Keratinocyte (primary cell): ENCODE measurements around the gene WDR83. TPM values are rescaled to one million over a fixed set of nuclear protein-coding genes. Genes with fewer than 3 reads are reported as not detected.

Source experiments
- DNase-seq: peaks from one replicate; pipeline ENCODE4 v3.0.0-alpha.2; 2011; ENCODE audit warnings: low read depth, missing footprints, low spot score
- FAIRE-seq: peaks from 2 replicates; lab custom pipeline; 2011; peaks lifted over from hg19 to GRCh38; lab: Jason Lieb, UNC
- H2AFZ ChIP-seq: 2 replicates; pipeline ENCODE4 v1.6.0; 2012; ENCODE audit warnings: low read length, control low read depth, inconsistent platforms; ENCODE audit not compliant: control insufficient read depth
- H3K27ac ChIP-seq: 2 replicates; pipeline ENCODE4 v1.5.1; 2011; ENCODE audit warnings: low read length; ENCODE audit not compliant: control insufficient read depth, insufficient read depth
- H3K27me3 ChIP-seq: 3 replicates; pipeline ENCODE4 v1.6.0; 2011; ENCODE audit warnings: low read length; ENCODE audit not compliant: control insufficient read depth, insufficient read depth; ENCODE audit errors: extremely low read depth
- H3K36me3 ChIP-seq, 2 experiments: 2 replicates in 1 of 2; 3 replicates in 1 of 2; pipeline ENCODE4 v1.5.1; 2011; ENCODE audit warnings: low read length in 2 of 2, mild to moderate bottlenecking in 1 of 2; ENCODE audit not compliant: control insufficient read depth in 2 of 2, insufficient read depth in 2 of 2; ENCODE audit errors: extremely low read depth in 1 of 2
- H3K4me1 ChIP-seq: 3 replicates; pipeline ENCODE4 v1.5.1; 2011; ENCODE audit warnings: low read length; ENCODE audit not compliant: control insufficient read depth, insufficient read depth; ENCODE audit errors: extremely low read depth
- H3K4me2 ChIP-seq: 3 replicates; pipeline ENCODE4 v1.6.0; 2011; ENCODE audit warnings: low read depth, low read length; ENCODE audit not compliant: control insufficient read depth, insufficient read depth; ENCODE audit errors: extremely low read depth
- H3K4me3 ChIP-seq, 3 experiments: fragments of 200-600 bp in 1 of 3; sonication (generic) in 1 of 3; 2 replicates in 2 of 3; 3 replicates in 1 of 3; pipeline ENCODE4 v1.5.1; 2011 to 2016; ENCODE audit warnings: low read length in 3 of 3, mild to moderate bottlenecking in 3 of 3, control low read depth in 2 of 3, inconsistent platforms in 1 of 3, low read depth in 1 of 3, mixed read lengths in 1 of 3, mixed run types in 1 of 3, moderate library complexity in 1 of 3; ENCODE audit not compliant: control insufficient read depth in 2 of 3, insufficient read depth in 2 of 3; ENCODE audit errors: extremely low read depth in 1 of 3
- H3K79me2 ChIP-seq: 2 replicates; pipeline ENCODE4 v1.6.0; 2012; ENCODE audit warnings: low read length; ENCODE audit not compliant: control insufficient read depth, insufficient read depth
- H3K9ac ChIP-seq: 3 replicates; pipeline ENCODE4 v1.6.0; 2011; ENCODE audit warnings: low read length; ENCODE audit not compliant: control insufficient read depth, insufficient read depth; ENCODE audit errors: extremely low read depth
- H3K9me1 ChIP-seq: 3 replicates; pipeline ENCODE4 v1.6.0; 2011; ENCODE audit warnings: low read length; ENCODE audit not compliant: control insufficient read depth, insufficient read depth; ENCODE audit errors: extremely low read depth
- H3K9me3 ChIP-seq: 2 replicates; pipeline ENCODE4 v1.5.1; 2012; ENCODE audit warnings: low read depth, low read length; ENCODE audit not compliant: control insufficient read depth
- H4K20me1 ChIP-seq: 3 replicates; pipeline ENCODE4 v1.6.0; 2011; ENCODE audit warnings: low read length; ENCODE audit not compliant: control insufficient read depth, insufficient read depth; ENCODE audit errors: extremely low read depth
- EZH2 ChIP-seq: IDR thresholded peaks from one replicate; pipeline ENCODE4 v1.6.1; 2012; ENCODE audit warnings: inconsistent platforms, mild to moderate bottlenecking, low read length, moderate library complexity
- dilution Hi-C: fragments of 300-500 bp; cut with MboI; formaldehyde crosslinking; loops from one replicate; pipeline ENCODE4 v1.7.0; 2020; ENCODE audit warnings: low sequenced_read_pairs; ENCODE audit not compliant: extremely low pct_ligation_motif_present
- polyA plus RNA-seq, 5 experiments: library from polyadenylated mRNA; depleted of rRNA in 3 of 5; stranded (reverse) in 3 of 5; stranded (forward) in 1 of 5; unstranded in 1 of 5; fragments of >200 nt; gene quantifications; 1 replicate in 1 of 5; 2 replicates in 3 of 5; 3 replicates in 1 of 5; pipeline versions ENCODE4 v1.2.1 to v1.2.3, GENCODE V29; 2011 to 2012; ENCODE audit warnings: missing spikeins in 2 of 5, low read depth in 1 of 5, low replicate concordance in 1 of 5
- TF ChIP-seq, protein P1 (sequence below), 3 experiments: IDR thresholded peaks in 1 of 3; conservative IDR thresholded peaks in 1 of 3; optimal IDR thresholded peaks in 1 of 3; 2 replicates in 2 of 3; 3 replicates in 1 of 3; pipeline versions ENCODE3 to v1.5.1; 2011; ENCODE audit warnings: low read length in 3 of 3, mild to moderate bottlenecking in 3 of 3, moderate library complexity in 2 of 3, control low read depth in 1 of 3, inconsistent platforms in 1 of 3; ENCODE audit not compliant: insufficient read depth in 2 of 3; ENCODE audit errors: extremely low read depth in 1 of 3

WDR83 gene
- polyA plus RNA-seq, 1 donor (not counting 4 experiments of a cell fraction or from before 2014, with no cell fraction given), result 3.8 TPM

DNA sequence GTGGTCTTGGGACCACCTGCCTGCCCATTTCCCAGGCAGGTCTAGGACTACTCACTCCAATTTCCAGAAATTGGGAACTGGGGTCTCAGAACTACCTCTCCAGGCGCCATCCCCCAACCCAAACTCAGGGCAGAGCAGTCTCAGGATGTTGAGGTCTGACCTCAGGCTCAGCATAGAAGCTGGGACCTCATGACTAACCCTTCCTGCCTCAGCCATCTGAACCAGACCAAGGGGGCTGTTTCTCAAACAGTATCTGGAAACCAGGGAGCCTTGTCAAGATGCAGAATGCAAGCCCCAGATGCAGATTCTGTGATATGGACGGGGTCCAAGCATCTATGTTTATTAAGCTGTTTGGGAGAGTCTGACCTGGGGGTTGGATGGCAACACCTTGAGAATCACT is 28.5 kb downstream of the WDR83 start:
- Histone ChIP-seq H3K9ac (no peak overlapping the region), H2AFZ (no peak overlapping the region), H4K20me1 (no peaks in the 10 kb centered on the region), H3K4me3 (no peak overlapping the region), H3K4me2 (peak overlapping the region; percentile 93), H3K9me3 (no peaks in the 10 kb centered on the region), H3K27me3 (no peaks in the 10 kb centered on the region), H3K9me1 (peaks cover 4% of the 10 kb centered on the region), H3K36me3 (peaks cover 8 to 16% of the 10 kb centered on the region in 2 experiments), H3K27ac (no peak overlapping the region), H3K79me2 (peaks cover 4% of the 10 kb centered on the region), H3K4me1 (peaks cover 6% of the 10 kb centered on the region)
- FAIRE-seq (no peak), DNase-seq (no peak)
- TF ChIP-seq, protein P1, sequence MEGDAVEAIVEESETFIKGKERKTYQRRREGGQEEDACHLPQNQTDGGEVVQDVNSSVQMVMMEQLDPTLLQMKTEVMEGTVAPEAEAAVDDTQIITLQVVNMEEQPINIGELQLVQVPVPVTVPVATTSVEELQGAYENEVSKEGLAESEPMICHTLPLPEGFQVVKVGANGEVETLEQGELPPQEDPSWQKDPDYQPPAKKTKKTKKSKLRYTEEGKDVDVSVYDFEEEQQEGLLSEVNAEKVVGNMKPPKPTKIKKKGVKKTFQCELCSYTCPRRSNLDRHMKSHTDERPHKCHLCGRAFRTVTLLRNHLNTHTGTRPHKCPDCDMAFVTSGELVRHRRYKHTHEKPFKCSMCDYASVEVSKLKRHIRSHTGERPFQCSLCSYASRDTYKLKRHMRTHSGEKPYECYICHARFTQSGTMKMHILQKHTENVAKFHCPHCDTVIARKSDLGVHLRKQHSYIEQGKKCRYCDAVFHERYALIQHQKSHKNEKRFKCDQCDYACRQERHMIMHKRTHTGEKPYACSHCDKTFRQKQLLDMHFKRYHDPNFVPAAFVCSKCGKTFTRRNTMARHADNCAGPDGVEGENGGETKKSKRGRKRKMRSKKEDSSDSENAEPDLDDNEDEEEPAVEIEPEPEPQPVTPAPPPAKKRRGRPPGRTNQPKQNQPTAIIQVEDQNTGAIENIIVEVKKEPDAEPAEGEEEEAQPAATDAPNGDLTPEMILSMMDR (optimal IDR thresholded peaks at IDR 0.05 in 1 of 3, IDR thresholded peaks at IDR 0.05 in 1 of 3, conservative IDR thresholded peaks at IDR 0.05 in 1 of 3; ENCODE audit: extremely low read depth in 1 of 3, insufficient read depth in 2 of 3, low read length in 3 of 3), result no peak
- TF ChIP-seq EZH2, result no peak
- dilution Hi-C loops, result no loop called here

DNA sequence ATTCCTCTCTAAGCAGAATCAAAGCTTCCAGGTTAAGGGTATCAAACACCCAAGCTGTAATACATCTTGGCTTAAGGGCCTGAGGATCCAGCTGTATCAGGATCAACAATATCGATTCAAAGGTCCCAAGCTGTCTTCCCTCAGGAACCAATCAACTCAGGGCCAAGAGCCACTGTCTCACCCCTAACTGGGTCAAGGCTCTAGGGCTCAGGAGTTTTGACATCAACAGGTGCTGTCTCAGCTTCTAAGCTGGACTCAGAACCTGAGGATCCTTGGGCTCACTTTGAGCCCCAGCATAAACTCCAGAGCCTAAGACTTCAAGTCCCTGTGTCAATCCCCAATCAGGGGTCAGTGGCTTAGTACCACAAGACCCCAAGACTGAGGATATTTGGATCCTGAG is 28.9 kb downstream of the WDR83 start:
- peak overlapping the region; percentile 82 for H3K9ac ChIP-seq
- peak overlapping the region; percentile 59 to 88 (median 79) for H3K4me3 ChIP-seq
- H3K79me2 ChIP-seq, result peaks cover 4% of the 10 kb centered on the region
- peaks cover 6% of the 10 kb centered on the region for H3K4me1 ChIP-seq
- H3K27me3 ChIP-seq, result no peaks in the 10 kb centered on the region
- DNase-seq, result no peak
- H3K4me2 ChIP-seq, result peak overlapping the region; percentile 93
- peak; percentile 44 for FAIRE-seq
- no peaks in the 10 kb centered on the region for H3K9me3 ChIP-seq
- H2AFZ ChIP-seq, result no peak overlapping the region
- peaks cover 11 to 18% of the 10 kb centered on the region in 2 experiments for H3K36me3 ChIP-seq
- TF ChIP-seq, protein P1 (optimal IDR thresholded peaks at IDR 0.05 in 1 of 3, IDR thresholded peaks at IDR 0.05 in 1 of 3, conservative IDR thresholded peaks at IDR 0.05 in 1 of 3; ENCODE audit: extremely low read depth in 1 of 3, insufficient read depth in 2 of 3, low read length in 3 of 3), result no peak
- no peak for TF ChIP-seq EZH2
- H4K20me1 ChIP-seq, result no peaks in the 10 kb centered on the region
- peaks cover 4% of the 10 kb centered on the region for H3K9me1 ChIP-seq
- H3K27ac ChIP-seq, result no peak overlapping the region
- dilution Hi-C loops, result no loop called here
